SK-N-MC (cell line): ENCODE data around the gene BPI.
"Not testable (repeated sequence)": the region's sequence is repeated elsewhere in the genome, so short reads cannot be mapped to it uniquely, and the experiment has no call there.

Experiments used
- DNase-seq: peaks from one replicate; pipeline ENCODE4 v3.0.0-alpha.2; 2011; ENCODE audit warnings: low read depth, low spot score
- H3K27ac ChIP-seq: fragments of 200-600 bp; sonication (generic); 2 replicates; pipeline ENCODE4 v1.5.1; 2016; ENCODE audit warnings: mixed run types
- H3K36me3 ChIP-seq: fragments of 200-600 bp; sonication (generic); 2 replicates; pipeline ENCODE4 v1.6.1; 2017; ENCODE audit warnings: antibody characterized with exemption, low read length, mixed read lengths; ENCODE audit not compliant: insufficient read depth
- H3K4me3 ChIP-seq: fragments of 200-600 bp; sonication (generic); 2 replicates; pipeline ENCODE4 v1.5.1; 2016
- H3K9ac ChIP-seq: fragments of 200-600 bp; sonication (generic); 2 replicates; pipeline ENCODE4 v1.8.0; 2017; ENCODE audit warnings: mixed run types, mixed read lengths; ENCODE audit not compliant: insufficient read length
- H3K9me3 ChIP-seq: fragments of 200-600 bp; sonication (generic); 2 replicates; pipeline ENCODE4 v1.6.1; 2017; ENCODE audit warnings: low read depth, mild to moderate bottlenecking, antibody characterized with exemption, low read length, moderate library complexity, mixed read lengths
- EZH2 ChIP-seq: fragments of 200-600 bp; sonication (generic); IDR thresholded peaks from one replicate; pipeline ENCODE4 v1.6.1; 2017; ENCODE audit warnings: antibody characterized with exemption
- FOXP2 ChIP-seq: optimal IDR thresholded peaks from 2 replicates; pipeline ENCODE3; 2011; ENCODE audit warnings: mild to moderate bottlenecking, moderate library complexity; ENCODE audit not compliant: insufficient read depth; ENCODE audit errors: extremely low read length, control extremely low read depth
- POLR2AphosphoS5 ChIP-seq: IDR thresholded peaks from 2 replicates; pipeline ENCODE4 v1.6.1; 2012; ENCODE audit warnings: mild to moderate bottlenecking, low read depth, low read length, borderline replicate concordance

BPI gene

GRCh38 chr20:38307371-38308046, 3.6 kb downstream of the BPI start:
- H3K4me3 ChIP-seq, result no peak overlapping the region
- H3K27ac ChIP-seq, result no peak overlapping the region
- no peak for DNase-seq
- H3K9ac ChIP-seq, result no peak overlapping the region
- H3K9me3 ChIP-seq, result no peaks in the 10 kb centered on the region
- no peaks in the 10 kb centered on the region for H3K36me3 ChIP-seq
- TF ChIP-seq FOXP2 (no peak), EZH2 (no peak), POLR2AphosphoS5 (no peak)

- Histone ChIP-seq H3K27ac (no peak overlapping the region), H3K9me3 (no peaks in the 10 kb centered on the region), H3K4me3 (no peak overlapping the region), H3K9ac (no peak overlapping the region), H3K36me3 (no peaks in the 10 kb centered on the region)
- TF ChIP-seq EZH2, result no peak
- no peak for TF ChIP-seq FOXP2
- no peak for DNase-seq
Measured at GRCh38 chr20:38308047-38308438, 4.1 kb downstream of the BPI start.

- H3K36me3 ChIP-seq, result no peaks in the 10 kb centered on the region
- no peaks in the 10 kb centered on the region for H3K9me3 ChIP-seq
- no peak overlapping the region for H3K4me3 ChIP-seq
- no peak for DNase-seq
- no peak overlapping the region for H3K27ac ChIP-seq
- TF ChIP-seq POLR2AphosphoS5, result no peak
- TF ChIP-seq EZH2, result no peak
- TF ChIP-seq FOXP2, result no peak
- no peak overlapping the region for H3K9ac ChIP-seq
Measured at GRCh38 chr20:38308447-38308846, 4.5 kb downstream of the BPI start.

- DNase-seq, result no peak
Measured at GRCh38 chr20:38311091-38311490, 7.1 kb downstream of the BPI start.

GRCh38 chr20:38311491-38311890, 7.5 kb downstream of the BPI start:
- TF ChIP-seq EZH2 (no peak), FOXP2 (no peak), POLR2AphosphoS5 (no peak)
- Histone ChIP-seq H3K4me3 (no peak overlapping the region), H3K9me3 (no peaks in the 10 kb centered on the region)

More at GRCh38 chr20:38311091-38311490, 7.1 kb downstream of the BPI start:
- no peak for TF ChIP-seq EZH2
- TF ChIP-seq POLR2AphosphoS5, result no peak
- no peak for TF ChIP-seq FOXP2
- Histone ChIP-seq H3K9me3 (no peaks in the 10 kb centered on the region), H3K9ac (no peak overlapping the region), H3K4me3 (no peak overlapping the region), H3K36me3 (no peaks in the 10 kb centered on the region), H3K27ac (no peak overlapping the region)

GRCh38 chr20:38313676-38314075, 9.7 kb downstream of the BPI start:
- no peaks in the 10 kb centered on the region for H3K9me3 ChIP-seq
- H3K9ac ChIP-seq, result no peak overlapping the region
- no peak overlapping the region for H3K4me3 ChIP-seq
- no peak for DNase-seq
- no peak overlapping the region for H3K27ac ChIP-seq
- TF ChIP-seq FOXP2 (no peak), POLR2AphosphoS5 (no peak)
- no peaks in the 10 kb centered on the region for H3K36me3 ChIP-seq

More at GRCh38 chr20:38311491-38311890, 7.5 kb downstream of the BPI start:
- Histone ChIP-seq H3K36me3 (no peaks in the 10 kb centered on the region), H3K27ac (no peak overlapping the region), H3K9ac (no peak overlapping the region)
- DNase-seq, result no peak

GRCh38 chr20:38314350-38314749, 10.4 kb downstream of the BPI start:
- not testable (repeated sequence) for H3K36me3 ChIP-seq, H3K9ac ChIP-seq, H3K9me3 ChIP-seq, DNase-seq, H3K27ac ChIP-seq, H3K4me3 ChIP-seq

GRCh38 chr20:38315290-38315966, 11.5 kb downstream of the BPI start:
- no peak overlapping the region for H3K9ac ChIP-seq
- TF ChIP-seq EZH2, result no peak
- no peak for TF ChIP-seq POLR2AphosphoS5
- TF ChIP-seq FOXP2, result no peak
- no peaks in the 10 kb centered on the region for H3K9me3 ChIP-seq
- no peak overlapping the region for H3K27ac ChIP-seq
- no peak for DNase-seq
- no peaks in the 10 kb centered on the region for H3K36me3 ChIP-seq
- H3K4me3 ChIP-seq, result no peak overlapping the region

- no peaks in the 10 kb centered on the region for H3K9me3 ChIP-seq
- H3K4me3 ChIP-seq, result no peak overlapping the region
- H3K9ac ChIP-seq, result no peak overlapping the region
- no peaks in the 10 kb centered on the region for H3K36me3 ChIP-seq
- no peak overlapping the region for H3K27ac ChIP-seq
- no peak for DNase-seq
- TF ChIP-seq FOXP2 (no peak), EZH2 (no peak), POLR2AphosphoS5 (no peak)
Measured at GRCh38 chr20:38316341-38316740, 12.4 kb downstream of the BPI start.
